Stimulated activated memory B cell treated with anti-CD40 and anti-IgM and Interleukin-4, amounts not matched to agents 10 μg/mL and 1 μg/mL and 100 μg/mL, for 72 hours (primary cell): ENCODE measurements around the gene ULBP3.
A peak's percentile ranks its signal among the peaks of the same experiment; 100 is the strongest.
"Not testable (repeated sequence)": the region's sequence is repeated elsewhere in the genome, so short reads cannot be mapped to it uniquely, and the experiment has no call there.

Experiments used
- ATAC-seq: fragments of 150-1000 bp; cut with Tn5 transposase; 2 replicates; pipeline ENCODE4 v1.10.0; 2021
- H3K27ac Mint-ChIP-seq: one replicate; pipeline ENCODE4 v1.8.0; 2022; ENCODE audit warnings: mild to moderate bottlenecking, mixed read lengths
- H3K27me3 Mint-ChIP-seq: one replicate; pipeline ENCODE4 v1.8.0; 2022; ENCODE audit warnings: mixed read lengths
- H3K36me3 Mint-ChIP-seq: one replicate; pipeline ENCODE4 v1.8.0; 2022; ENCODE audit warnings: mixed read lengths
- H3K4me1 Mint-ChIP-seq: one replicate; pipeline ENCODE4 v1.8.0; 2022; ENCODE audit warnings: mixed read lengths
- H3K4me3 Mint-ChIP-seq: one replicate; pipeline ENCODE4 v1.8.0; 2022; ENCODE audit warnings: mild to moderate bottlenecking, moderate library complexity, mixed read lengths
- H3K9me3 Mint-ChIP-seq: one replicate; pipeline ENCODE4 v1.8.0; 2022; ENCODE audit warnings: mixed read lengths

The ULBP3 gene

GRCh38 chr6:150018846-150019580 is 49.9 kb downstream of the ULBP3 start:
- no peak overlapping the region for H3K4me3 Mint-ChIP-seq
- no peak overlapping the region for H3K27ac Mint-ChIP-seq
- ATAC-seq, result no peak
- H3K36me3 Mint-ChIP-seq, result no peaks in the 10 kb centered on the region
- peaks cover 73% of the 10 kb centered on the region for H3K27me3 Mint-ChIP-seq
- no peaks in the 10 kb centered on the region for H3K9me3 Mint-ChIP-seq
- H3K4me1 Mint-ChIP-seq, result peaks cover 24% of the 10 kb centered on the region

GRCh38 chr6:150017186-150017521 is 51.8 kb downstream of the ULBP3 start:
- ATAC-seq, H3K9me3 Mint-ChIP-seq, H3K36me3 Mint-ChIP-seq, H3K27ac Mint-ChIP-seq, H3K4me3 Mint-ChIP-seq: not testable (repeated sequence)
- H3K27me3 Mint-ChIP-seq, result peaks cover 88% of the 10 kb centered on the region
- peaks cover 33% of the 10 kb centered on the region for H3K4me1 Mint-ChIP-seq

DNA sequence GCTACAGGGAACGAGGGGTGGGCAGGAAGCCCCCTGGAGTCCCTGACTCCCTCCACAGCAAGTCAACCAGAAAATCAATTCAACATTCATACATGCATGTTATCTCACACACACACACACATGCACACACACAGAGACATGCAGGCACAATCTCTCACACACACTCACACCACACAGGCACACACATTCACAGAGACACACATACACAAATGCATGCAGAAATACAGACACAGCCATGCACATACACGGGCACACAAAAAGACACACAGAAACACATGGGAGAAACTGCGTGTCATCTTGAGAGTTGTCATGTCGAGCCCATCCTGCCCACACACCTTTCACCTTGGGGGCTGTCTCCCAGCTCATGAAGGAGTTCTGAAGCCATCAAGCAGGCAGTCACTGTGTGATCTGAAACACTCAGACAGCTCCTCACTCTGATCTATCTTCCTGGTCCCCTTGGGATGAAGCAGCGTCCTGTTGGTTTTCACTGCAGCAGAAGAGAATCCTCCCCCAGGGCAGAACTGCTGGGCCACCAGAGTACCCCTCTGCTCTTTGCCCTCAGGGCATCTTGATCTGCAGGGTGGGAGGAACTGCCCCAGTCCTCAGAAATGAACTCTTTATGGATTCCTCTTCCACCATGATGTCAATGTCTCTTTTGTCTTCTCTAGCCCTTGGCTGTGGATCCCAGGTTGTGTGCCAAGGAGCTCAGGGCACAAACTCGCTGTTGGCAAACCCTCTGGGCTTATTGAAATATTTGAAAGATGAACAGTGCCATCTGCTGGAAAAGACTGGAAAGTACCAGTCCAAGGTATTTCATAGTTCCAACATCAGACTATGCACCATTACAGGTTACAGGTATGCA is 52.4 kb downstream of the ULBP3 start:
- no peaks in the 10 kb centered on the region for H3K36me3 Mint-ChIP-seq
- ATAC-seq, result peak; percentile 77
- no peak overlapping the region for H3K27ac Mint-ChIP-seq
- H3K4me3 Mint-ChIP-seq, result no peak overlapping the region
- peaks cover 89% of the 10 kb centered on the region for H3K27me3 Mint-ChIP-seq
- H3K4me1 Mint-ChIP-seq, result peaks cover 33% of the 10 kb centered on the region
- H3K9me3 Mint-ChIP-seq, result no peaks in the 10 kb centered on the region

- not testable (repeated sequence) for H3K9me3 Mint-ChIP-seq, H3K27ac Mint-ChIP-seq, ATAC-seq, H3K36me3 Mint-ChIP-seq
- Mint-ChIP-seq H3K27me3 (peaks cover 83% of the 10 kb centered on the region), H3K4me1 (peaks cover 33% of the 10 kb centered on the region), H3K4me3 (peak overlapping the region; percentile 9)
Observed at GRCh38 chr6:150015281-150016001, 53.5 kb downstream of the ULBP3 start.

DNA sequence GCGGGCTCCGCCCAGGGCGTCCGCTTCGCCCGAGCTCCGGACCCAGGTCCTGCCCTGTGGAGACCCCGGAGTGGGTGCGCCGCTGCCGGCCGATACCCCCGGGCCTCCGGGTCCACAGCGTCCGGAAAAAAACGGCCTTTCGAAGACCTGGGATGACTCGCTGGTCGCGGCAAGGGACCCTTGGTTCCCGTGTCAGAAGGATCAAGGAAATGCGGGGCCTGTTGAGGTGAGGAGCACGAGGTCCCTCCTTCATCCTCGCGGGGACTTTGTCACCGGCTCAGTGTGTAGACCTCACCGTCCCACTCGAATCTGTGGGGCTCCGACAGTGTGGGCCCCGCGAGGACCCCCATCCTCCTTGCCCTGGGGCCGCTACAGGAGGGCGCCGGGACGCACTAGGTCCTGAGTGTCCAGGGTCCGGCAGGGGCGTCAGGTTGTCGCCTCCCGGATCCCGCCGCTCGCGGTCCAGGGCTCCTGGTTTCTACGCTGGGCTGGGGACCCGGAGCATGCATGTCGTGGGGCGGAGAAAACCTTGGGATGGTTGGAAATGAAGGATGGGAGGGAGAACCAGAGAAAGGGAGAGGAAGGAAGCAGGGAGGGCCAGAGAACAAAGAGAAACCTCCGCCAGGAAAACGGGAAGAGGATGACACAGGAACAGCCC is 54.2 kb downstream of the ULBP3 start:
- peak overlapping the region; percentile 9 for H3K4me3 Mint-ChIP-seq
- not testable (repeated sequence) for H3K9me3 Mint-ChIP-seq, H3K36me3 Mint-ChIP-seq, H3K27ac Mint-ChIP-seq, ATAC-seq
- peaks cover 85% of the 10 kb centered on the region for H3K27me3 Mint-ChIP-seq
- peaks cover 33% of the 10 kb centered on the region for H3K4me1 Mint-ChIP-seq

DNA sequence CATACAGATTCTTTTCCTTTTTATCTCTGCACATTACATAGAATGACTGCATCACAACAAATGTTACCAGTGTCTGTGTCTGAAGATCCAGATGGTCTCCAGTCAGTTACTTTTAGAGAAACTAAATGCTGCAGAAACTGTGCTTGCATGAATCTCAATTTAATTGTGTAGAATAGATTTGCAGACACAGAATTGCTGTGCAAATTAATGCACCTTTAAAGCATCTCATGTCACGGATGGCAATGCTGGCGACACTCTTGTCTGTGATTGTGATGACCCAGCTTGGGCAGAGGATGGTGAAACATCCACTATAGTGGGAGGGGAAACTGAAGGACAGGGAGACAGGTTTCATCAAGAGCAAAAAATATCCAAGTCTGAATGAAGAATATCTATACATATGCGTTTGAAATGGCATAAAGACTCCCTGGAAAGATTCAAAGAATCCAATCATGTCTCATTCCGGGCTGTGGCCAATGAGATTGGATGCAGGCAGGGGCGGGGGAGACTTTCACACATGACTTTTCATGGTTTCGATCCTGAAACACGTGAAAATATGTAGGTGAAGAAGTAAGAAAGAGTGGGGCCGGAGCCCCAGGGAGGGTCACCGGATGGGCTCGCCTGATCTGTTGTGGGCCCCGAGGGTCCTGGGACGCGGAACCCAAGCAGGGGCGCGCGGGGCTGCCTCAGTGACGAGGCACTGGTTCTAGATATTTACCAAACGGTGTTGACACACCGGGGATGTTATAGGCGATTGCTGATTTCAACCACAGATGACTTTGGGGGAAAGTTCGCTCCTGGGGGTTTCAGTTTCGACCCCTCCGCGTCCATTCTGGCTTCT is 54.9 kb downstream of the ULBP3 start:
- ATAC-seq, H3K27ac Mint-ChIP-seq, H3K9me3 Mint-ChIP-seq, H3K36me3 Mint-ChIP-seq: not testable (repeated sequence)
- H3K4me3 Mint-ChIP-seq, result peak overlapping the region; percentile 74
- peaks cover 33% of the 10 kb centered on the region for H3K4me1 Mint-ChIP-seq
- H3K27me3 Mint-ChIP-seq, result peaks cover 85% of the 10 kb centered on the region

- H3K36me3 Mint-ChIP-seq, H3K9me3 Mint-ChIP-seq, H3K27ac Mint-ChIP-seq, ATAC-seq, H3K4me3 Mint-ChIP-seq: not testable (repeated sequence)
- H3K4me1 Mint-ChIP-seq, result peaks cover 42% of the 10 kb centered on the region
- H3K27me3 Mint-ChIP-seq, result peaks cover 85% of the 10 kb centered on the region
Observed at GRCh38 chr6:150012846-150013784, 55.8 kb downstream of the ULBP3 start.
